HG02840 (cell line): Measurements from ENCODE around the gene UTP15.

Source experiments
- ATAC-seq: cut with Tn5 transposase; IDR thresholded peaks from one replicate; pipeline ENCODE4 v1.9.1; 2021; ENCODE audit warnings: mild to moderate bottlenecking, moderate library complexity, moderate number of reproducible peaks; ENCODE audit not compliant: unreplicated experiment, low FRiP score

Gene UTP15, protein sequence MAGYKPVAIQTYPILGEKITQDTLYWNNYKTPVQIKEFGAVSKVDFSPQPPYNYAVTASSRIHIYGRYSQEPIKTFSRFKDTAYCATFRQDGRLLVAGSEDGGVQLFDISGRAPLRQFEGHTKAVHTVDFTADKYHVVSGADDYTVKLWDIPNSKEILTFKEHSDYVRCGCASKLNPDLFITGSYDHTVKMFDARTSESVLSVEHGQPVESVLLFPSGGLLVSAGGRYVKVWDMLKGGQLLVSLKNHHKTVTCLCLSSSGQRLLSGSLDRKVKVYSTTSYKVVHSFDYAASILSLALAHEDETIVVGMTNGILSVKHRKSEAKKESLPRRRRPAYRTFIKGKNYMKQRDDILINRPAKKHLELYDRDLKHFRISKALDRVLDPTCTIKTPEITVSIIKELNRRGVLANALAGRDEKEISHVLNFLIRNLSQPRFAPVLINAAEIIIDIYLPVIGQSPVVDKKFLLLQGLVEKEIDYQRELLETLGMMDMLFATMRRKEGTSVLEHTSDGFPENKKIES

DNA sequence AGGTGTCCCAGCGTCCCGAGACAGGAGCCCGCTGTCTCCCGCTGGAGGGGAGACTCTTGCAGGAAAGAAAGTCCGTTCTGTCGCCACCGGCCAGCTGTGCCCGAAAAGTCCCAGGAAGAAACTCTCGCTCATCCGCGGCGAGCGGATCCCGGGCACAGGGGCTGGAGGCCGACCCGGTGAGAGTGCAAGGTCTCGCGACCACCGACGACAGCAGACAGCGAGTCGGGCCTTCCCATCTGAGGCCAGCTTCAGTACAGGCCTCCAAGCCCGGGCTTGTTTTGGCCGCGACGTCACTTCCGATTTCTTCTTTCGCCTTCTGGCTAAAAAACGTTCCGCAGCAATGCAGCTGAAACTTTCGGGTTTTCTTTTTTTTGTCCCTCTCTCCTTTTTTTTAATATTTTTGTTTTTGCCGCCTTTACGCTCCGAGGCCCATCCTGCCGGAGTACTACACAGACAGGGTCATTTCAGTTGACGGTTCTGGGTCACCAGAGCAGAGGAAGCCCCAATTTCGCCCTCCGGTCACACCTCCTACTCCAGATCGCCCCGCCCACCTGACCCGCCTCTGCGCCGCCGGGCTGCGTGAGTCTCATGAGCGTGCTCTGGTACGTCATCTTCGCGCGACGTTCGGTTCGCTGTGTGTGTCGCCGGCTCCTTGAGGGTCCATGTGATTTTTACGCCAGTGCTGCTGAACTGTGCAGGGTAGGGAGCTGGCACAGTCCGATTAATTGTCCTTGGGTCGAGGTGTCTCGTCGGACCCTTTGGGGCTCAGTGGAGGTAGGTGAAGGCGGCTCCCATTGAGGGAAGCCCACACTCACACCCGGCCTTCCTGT lies at the start of gene UTP15, which contains the start of gene ANKRA2:
UTP15 (plus strand) TSS at position 605 of the 830 bp plus-strand sequence. CDS start 1,602 bp downstream, outside the sequence.
ANKRA2 (minus strand) TSS at position 501 of the 830 bp plus-strand sequence. CDS start 2,758 bp downstream, outside the sequence.
- peak; percentile 92 for ATAC-seq

DNA sequence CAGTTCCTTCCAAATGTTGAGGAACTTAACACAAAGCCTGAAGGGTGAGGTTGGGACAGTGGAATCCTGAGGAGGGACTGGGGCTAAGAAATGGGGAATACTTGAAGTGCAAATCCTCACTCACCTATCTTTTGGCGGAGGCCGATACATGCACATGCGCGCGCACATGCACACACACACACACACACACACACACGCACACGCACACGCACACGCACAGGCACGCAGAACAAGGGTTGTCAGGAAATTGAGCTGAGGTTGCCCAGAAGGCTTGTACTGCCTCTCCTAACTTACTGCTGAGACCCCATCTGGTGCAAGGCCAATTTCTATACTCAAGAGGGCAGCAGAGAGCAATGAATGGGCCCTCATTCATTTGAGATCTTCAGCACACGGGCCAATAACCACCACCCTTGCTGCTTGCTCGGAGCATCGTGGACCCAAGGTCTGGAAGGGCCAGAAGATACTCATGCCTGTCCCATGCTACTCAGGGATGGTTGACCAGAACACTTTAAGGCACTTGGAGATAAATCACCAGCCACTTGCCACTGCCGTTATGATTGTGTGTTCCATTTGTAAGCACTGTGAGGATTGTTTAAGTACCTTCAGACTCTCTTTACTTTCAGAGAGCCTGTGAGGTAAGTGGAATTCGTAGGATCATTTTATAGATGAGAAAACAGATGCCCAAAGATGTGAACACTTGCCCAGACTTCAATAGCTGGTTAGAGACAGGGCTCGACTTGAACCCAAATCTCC lies 45.8 kb upstream of the UTP15 start:
- ATAC-seq: peak; percentile 98

DNA sequence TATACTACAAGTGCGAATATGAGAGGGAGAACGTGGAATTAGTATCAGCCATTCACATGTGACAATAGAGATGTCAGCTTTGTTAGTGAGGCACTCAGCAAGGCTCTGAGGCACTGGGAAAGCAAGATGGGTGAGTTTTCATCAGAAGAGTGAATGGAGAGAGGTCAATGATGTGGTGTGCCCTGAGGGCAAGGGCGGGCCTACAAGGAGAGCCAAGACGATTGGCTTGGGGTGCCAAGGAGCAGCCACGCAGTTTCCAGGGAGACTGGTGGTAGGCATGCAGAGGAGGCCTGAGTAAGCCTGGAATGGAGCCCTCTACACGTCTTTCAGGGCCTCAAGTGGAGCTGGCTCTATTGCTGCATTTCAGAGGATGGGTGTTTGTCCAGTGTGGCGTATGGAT lies 42.6 kb upstream of the UTP15 start:
- no peak for ATAC-seq

GRCh38 chr5:73523861-73524260 lies 41.7 kb upstream of the UTP15 start:
- no peak for ATAC-seq

GRCh38 chr5:73525606-73526203 lies 39.8 kb upstream of the UTP15 start:
- no peak for ATAC-seq

DNA sequence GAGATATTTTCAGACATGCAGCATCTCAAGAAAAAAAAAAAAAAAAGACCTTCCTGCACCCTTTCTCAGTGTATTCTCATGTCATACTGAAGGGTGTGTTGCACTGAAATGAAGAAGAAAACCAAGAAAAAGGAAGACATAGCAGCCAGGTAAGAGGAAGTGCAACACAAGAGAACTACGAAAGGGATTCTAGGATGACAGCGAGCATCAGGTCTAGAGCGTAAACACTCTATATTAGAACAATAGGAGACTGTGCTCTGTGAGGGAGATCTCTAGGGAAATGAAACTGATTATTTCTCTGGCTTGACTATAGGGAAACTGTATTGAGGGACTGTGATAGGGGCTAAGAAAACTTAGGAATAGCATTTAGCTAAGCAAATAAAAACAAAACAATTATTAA lies 37.3 kb upstream of the UTP15 start:
- ATAC-seq: no peak

- no peak for ATAC-seq
Observed at GRCh38 chr5:73529081-73529480, 36.5 kb upstream of the UTP15 start.

- ATAC-seq: no peak
Observed at GRCh38 chr5:73531356-73531755, 34.2 kb upstream of the UTP15 start.

DNA sequence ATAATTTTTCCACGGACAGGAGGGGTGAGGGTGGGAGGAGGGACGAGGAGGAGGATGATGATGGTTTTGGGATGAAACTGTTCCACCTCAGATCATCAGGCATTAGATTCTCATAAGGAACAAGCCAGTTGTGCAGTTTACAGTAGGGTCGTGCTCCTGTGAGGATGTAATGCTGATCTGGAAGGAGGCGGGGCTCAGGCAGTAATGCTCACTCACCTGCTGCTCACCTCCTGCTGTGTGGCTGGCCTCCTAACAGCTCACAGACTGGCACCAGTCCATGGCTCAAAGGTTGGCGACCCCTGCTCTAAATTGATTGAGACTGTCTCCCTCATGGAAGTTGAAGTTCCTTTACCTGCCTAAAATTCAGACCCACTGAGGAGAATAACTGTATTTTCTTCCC lies 33.3 kb upstream of the UTP15 start:
- no peak for ATAC-seq

DNA sequence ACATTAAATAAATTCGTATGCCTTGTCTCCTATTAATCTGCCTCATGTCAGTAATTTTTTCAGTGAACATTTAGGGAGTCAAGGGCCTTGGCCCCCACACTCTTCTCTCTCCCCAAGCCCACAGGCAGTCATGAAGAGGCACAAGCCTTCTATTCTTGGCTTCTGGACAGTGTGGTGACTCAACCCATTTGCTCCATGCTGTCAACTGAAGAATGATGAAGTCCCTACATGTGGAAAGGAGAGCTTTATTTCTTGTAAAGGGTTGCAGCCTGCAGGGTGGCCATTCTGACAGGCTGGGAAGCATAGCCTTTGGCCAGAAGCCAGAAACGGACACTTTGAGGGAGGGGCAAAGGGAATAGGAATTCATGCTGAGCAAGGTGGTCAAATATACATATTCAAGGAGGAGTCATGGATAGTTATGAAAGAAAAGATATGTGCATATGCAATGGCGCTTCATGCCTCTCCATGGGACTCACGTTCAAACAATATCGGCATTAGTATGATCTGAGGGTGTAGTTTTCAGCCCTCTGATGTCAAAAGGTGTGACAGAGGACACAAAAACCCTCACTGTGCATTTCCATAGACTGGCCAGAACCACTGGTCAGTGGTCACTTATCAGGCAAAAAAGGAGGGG lies 31.4 kb upstream of the UTP15 start:
- no peak for ATAC-seq

GRCh38 chr5:73534971-73535370 lies 30.6 kb upstream of the UTP15 start:
- ATAC-seq: no peak

GRCh38 chr5:73539730-73540129 lies 25.8 kb upstream of the UTP15 start:
- ATAC-seq: no peak

- ATAC-seq: no peak
Observed at GRCh38 chr5:73540192-73540591, 25.4 kb upstream of the UTP15 start.

- no peak for ATAC-seq
Observed at GRCh38 chr5:73542020-73542419, 23.5 kb upstream of the UTP15 start.

DNA sequence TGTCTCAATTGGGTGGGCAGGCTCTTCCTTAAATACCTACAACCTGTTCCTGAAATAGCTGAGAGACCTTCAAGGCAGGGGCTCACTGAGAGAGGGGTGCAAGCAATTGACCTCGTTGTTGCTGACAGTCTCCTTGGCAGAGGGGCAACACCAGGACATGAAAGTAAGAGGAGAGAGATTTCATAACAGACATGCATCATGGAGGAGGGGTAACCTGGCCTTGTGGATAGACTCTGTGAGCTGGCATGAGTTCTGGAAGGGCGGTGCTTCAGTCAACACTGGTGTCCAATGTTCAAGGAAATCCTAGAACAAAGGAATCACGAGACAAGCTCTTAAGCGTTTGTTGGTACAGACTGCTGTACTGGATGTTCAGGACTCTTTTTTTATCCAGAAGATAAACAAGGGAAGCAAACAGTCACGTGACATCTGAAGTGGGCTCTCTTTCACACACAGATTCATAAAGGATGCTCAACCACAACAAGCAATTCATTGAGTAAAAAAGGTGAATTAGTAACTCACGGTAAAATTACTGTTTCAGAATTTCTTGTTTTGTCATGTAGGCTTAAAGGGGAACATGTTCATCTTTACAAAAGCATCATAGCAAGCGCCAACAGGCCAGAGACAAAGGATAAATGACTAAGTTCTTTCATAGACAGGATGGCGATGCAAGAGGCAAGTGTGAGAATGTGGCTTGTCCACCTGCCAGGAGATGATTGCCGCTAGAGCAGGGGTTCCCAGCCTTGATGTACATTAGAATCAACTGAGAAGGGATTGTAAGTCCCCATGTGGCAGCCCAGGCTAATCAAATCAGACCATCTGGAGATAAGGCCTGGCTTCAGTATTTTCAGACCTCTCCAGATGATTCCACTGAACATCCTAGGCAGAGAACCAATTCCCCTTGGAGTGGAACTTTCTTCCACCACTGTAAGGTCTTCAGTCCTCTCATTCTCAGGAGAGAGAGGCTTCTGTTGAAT lies 20.8 kb upstream of the UTP15 start:
- ATAC-seq: no peak

- ATAC-seq: no peak
Observed at GRCh38 chr5:73545403-73545779, 20.2 kb upstream of the UTP15 start.

- ATAC-seq: no peak
Observed at GRCh38 chr5:73550016-73550415, 15.5 kb upstream of the UTP15 start.

DNA sequence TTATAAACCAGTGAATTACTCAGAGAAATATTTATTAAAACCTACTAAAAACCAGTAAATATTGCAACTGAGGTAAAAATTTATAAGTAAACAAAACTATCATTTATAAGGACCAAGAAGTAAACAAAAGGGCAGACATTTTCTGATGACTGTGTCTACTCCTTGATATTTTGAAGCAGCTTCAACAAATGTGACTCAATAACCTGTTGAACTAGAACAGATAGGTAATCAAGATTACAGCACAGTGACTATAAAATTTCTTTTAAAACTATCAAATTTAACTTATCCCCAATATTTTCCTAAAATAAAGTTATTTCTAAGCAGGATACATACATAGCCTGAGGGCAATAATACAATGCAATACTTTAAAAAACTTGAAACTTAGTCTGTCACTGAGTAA lies 12.9 kb upstream of the UTP15 start:
- no peak for ATAC-seq

DNA sequence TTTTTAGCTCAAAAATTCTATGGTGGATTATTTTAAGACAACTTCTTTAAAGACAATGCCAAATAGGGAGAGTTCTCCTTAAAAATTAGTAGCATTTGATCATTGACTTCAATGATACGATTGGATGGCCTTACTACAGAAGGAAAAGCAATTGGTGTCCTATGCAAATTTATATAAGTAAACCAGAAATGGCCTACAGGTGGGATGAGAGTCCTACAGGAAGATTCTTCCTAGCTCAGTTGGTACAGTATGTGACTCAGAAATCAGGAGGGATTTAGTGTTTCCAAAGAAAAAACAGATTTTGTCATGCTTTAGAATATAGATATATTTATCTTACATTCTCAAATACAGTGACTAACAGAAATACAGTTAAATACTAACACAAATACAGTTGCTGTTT lies 6.6 kb upstream of the UTP15 start:
- no peak for ATAC-seq
